ENCODE data around the gene RYR1. TPM values are rescaled to one million over a fixed set of nuclear protein-coding genes. Genes with fewer than 3 reads are reported as not detected.

Gene RYR1
- total RNA-seq, 1 donor from 2014 or later: 3.8 TPM

DNA sequence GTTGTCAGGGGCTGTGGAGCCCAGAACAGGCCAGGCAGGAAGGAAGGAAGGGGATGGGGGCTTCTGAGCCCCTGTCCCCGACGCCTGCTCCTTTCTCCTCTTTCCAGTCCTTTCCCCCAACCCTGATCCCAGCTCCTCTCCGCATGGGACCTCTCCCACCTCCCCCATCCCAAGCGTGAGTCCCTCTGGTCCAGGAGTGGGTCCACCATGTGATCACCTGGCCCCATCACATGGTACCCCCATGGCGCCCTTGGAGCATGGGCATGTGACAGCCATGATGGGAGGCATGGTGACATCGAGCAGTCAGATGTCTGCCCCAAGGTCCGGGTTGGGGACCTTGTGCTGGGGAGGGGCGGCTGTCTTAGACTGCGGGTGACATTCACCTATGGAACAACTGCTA, 9.2 kb downstream of the RYR1 start:
- no peaks in the 10 kb centered on the region for H3K36me3 Mint-ChIP-seq (ENCODE audit: low read depth)
- no peaks in the 10 kb centered on the region for H3K27me3 Mint-ChIP-seq (ENCODE audit: insufficient read depth)
- no peak overlapping the region for H3K27ac Mint-ChIP-seq
- DNase-seq (ENCODE audit: low spot score): no peak
- no peak overlapping the region for H3K4me3 Mint-ChIP-seq
- H3K4me1 Mint-ChIP-seq (ENCODE audit: low read depth): no peaks in the 10 kb centered on the region
- H3K9me3 Mint-ChIP-seq: no peaks in the 10 kb centered on the region
- intact Hi-C loops (cut with micrococcal nuclease): no loop called here

GRCh38 chr19:38443458-38443999, 10.0 kb downstream of the RYR1 start:
- Mint-ChIP-seq H3K36me3 (ENCODE audit: low read depth) (no peaks in the 10 kb centered on the region), H3K4me3 (no peak overlapping the region), H3K27me3 (ENCODE audit: insufficient read depth) (no peaks in the 10 kb centered on the region), H3K9me3 (no peaks in the 10 kb centered on the region), H3K27ac (no peak overlapping the region), H3K4me1 (ENCODE audit: low read depth) (no peaks in the 10 kb centered on the region)
- no peak for DNase-seq (ENCODE audit: low spot score)
- intact Hi-C loops (cut with micrococcal nuclease): no loop called here

DNA sequence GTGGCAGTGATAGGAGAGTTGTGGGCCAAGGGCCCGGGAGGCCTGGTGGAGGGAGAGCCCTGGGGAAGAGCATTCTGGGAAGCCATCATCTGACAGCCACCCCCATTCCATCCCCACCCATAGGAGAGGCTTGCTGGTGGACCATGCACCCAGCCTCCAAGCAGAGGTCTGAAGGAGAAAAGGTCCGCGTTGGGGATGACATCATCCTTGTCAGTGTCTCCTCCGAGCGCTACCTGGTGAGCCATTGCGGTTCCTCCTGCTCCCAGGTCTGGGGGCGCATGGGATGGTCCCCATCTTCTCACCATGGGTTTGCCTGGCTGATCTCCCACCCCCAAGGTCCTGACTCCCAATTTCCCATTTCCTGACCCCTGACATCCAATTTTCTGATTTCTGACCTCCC, 10.5 kb downstream of the RYR1 start:
- Mint-ChIP-seq H3K36me3 (ENCODE audit: low read depth) (no peaks in the 10 kb centered on the region), H3K27ac (no peak overlapping the region), H3K27me3 (ENCODE audit: insufficient read depth) (peaks cover 2% of the 10 kb centered on the region), H3K4me3 (no peak overlapping the region), H3K9me3 (no peaks in the 10 kb centered on the region), H3K4me1 (ENCODE audit: low read depth) (no peaks in the 10 kb centered on the region)
- intact Hi-C loops (cut with micrococcal nuclease): no loop called here
- DNase-seq (ENCODE audit: low spot score): no peak

- H3K9me3 Mint-ChIP-seq: no peaks in the 10 kb centered on the region
- intact Hi-C loops (cut with micrococcal nuclease): no loop called here
- H3K27me3 Mint-ChIP-seq (ENCODE audit: insufficient read depth): peaks cover 5% of the 10 kb centered on the region
- no peak overlapping the region for H3K4me3 Mint-ChIP-seq
- peak overlapping the region; percentile 6 for H3K27ac Mint-ChIP-seq
- H3K36me3 Mint-ChIP-seq (ENCODE audit: low read depth): no peaks in the 10 kb centered on the region
- DNase-seq (ENCODE audit: low spot score): no peak
- H3K4me1 Mint-ChIP-seq (ENCODE audit: low read depth): no peaks in the 10 kb centered on the region
Measured at GRCh38 chr19:38445362-38445761, 11.9 kb downstream of the RYR1 start.

DNA sequence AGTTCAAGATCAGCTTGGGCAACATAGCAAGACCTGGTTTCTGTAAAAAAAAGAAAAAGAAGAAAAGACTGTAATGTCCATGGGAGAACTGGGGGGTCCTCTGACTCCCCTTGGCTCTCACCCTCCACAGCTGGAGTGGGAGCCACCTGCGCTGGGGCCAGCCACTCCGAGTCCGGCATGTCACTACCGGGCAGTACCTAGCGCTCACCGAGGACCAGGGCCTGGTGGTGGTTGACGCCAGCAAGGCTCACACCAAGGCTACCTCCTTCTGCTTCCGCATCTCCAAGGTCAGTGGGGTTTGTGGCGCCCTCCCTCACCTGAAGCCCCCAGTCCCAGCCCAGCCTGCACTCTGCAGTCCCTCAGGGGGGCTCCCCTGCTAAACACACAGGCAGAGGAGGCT, 14.7 kb downstream of the RYR1 start:
- Mint-ChIP-seq H3K4me1 (ENCODE audit: low read depth) (no peaks in the 10 kb centered on the region), H3K9me3 (no peaks in the 10 kb centered on the region), H3K4me3 (no peak overlapping the region), H3K36me3 (ENCODE audit: low read depth) (no peaks in the 10 kb centered on the region), H3K27me3 (ENCODE audit: insufficient read depth) (peaks cover 5% of the 10 kb centered on the region), H3K27ac (no peak overlapping the region)
- DNase-seq (ENCODE audit: low spot score): no peak
- intact Hi-C loops (cut with micrococcal nuclease): no loop called here

- H3K36me3 Mint-ChIP-seq (ENCODE audit: low read depth): no peaks in the 10 kb centered on the region
- no peaks in the 10 kb centered on the region for H3K9me3 Mint-ChIP-seq
- intact Hi-C loops (cut with micrococcal nuclease): no loop called here
- no peak for DNase-seq (ENCODE audit: low spot score)
- H3K4me1 Mint-ChIP-seq (ENCODE audit: low read depth): no peaks in the 10 kb centered on the region
- no peak overlapping the region for H3K4me3 Mint-ChIP-seq
- peaks cover 5% of the 10 kb centered on the region for H3K27me3 Mint-ChIP-seq (ENCODE audit: insufficient read depth)
- no peak overlapping the region for H3K27ac Mint-ChIP-seq
Measured at GRCh38 chr19:38449518-38449917, 16.0 kb downstream of the RYR1 start.

DNA sequence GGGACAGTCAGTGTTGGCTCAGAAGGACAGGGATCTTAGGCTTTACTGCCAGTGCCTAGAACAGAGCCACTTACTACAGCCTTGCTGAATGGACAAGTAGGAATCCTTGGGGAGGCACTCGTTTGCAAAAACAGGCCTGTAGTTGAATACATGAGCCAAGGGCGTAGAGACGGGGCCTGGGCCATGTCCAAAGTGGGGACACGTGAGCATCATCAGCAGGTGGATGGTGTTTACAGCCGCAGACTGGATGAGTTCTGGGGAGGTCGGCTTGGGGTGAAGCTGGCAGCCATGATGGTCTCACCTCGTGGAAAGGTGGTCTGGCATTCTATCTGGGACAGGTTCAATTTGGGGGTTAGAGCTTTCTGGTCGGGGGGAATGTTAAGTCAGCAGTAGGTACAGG, 17.5 kb downstream of the RYR1 start:
- no peak for DNase-seq (ENCODE audit: low spot score)
- no peaks in the 10 kb centered on the region for H3K9me3 Mint-ChIP-seq
- H3K27me3 Mint-ChIP-seq (ENCODE audit: insufficient read depth): peaks cover 5% of the 10 kb centered on the region
- H3K4me1 Mint-ChIP-seq (ENCODE audit: low read depth): no peaks in the 10 kb centered on the region
- intact Hi-C loops (cut with micrococcal nuclease): no loop called here
- no peak overlapping the region for H3K4me3 Mint-ChIP-seq
- no peaks in the 10 kb centered on the region for H3K36me3 Mint-ChIP-seq (ENCODE audit: low read depth)
- no peak overlapping the region for H3K27ac Mint-ChIP-seq

GRCh38 chr19:38451629-38452028, 18.1 kb downstream of the RYR1 start:
- Mint-ChIP-seq H3K27ac (no peak overlapping the region), H3K27me3 (ENCODE audit: insufficient read depth) (peaks cover 5% of the 10 kb centered on the region), H3K4me3 (no peak overlapping the region), H3K4me1 (ENCODE audit: low read depth) (no peaks in the 10 kb centered on the region), H3K9me3 (no peaks in the 10 kb centered on the region), H3K36me3 (ENCODE audit: low read depth) (no peaks in the 10 kb centered on the region)
- DNase-seq (ENCODE audit: low spot score): no peak
- intact Hi-C loops (cut with micrococcal nuclease): no loop called here

DNA sequence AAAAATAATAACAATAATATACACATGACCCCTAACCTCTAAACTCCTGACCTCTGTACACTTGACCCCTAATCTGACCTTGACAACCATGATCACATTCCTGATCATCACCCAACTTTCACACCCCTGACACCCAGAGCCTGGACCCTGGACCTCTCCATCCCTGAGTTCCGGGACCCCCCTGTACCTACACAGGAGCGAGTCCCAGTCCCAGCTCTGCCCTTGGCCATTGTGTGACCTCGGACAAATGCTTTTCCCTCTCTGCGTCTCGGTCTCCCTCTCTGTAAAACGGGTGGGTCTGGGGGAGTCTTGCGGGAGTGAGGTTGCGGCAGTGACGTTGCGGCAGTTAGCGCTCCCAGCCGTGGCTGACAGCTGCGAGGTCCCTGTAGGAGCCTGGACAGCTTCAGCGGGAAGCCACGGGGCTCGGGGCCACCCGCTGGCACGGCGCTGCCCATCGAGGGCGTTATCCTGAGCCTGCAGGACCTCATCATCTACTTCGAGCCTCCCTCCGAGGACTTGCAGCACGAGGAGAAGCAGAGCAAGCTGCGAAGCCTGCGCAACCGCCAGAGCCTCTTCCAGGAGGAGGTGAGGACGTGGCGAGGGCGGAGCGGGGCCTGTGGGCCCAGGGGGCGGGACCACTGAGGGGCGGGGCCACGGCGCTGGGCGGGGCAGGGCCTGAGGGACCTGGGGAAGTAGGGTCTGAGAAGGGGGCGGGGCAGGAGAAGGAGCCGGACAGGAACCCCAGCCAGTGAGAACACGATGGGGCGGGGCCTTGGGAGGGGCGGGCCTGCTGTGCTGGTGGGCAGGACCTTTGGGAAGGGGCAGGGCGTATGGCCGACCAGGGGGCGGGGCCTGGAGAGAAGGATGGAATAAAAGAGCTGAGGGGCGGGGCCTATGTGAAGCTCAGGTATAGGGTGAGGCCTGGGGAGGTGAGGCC, 19.2 kb downstream of the RYR1 start:
- Mint-ChIP-seq H3K4me1 (ENCODE audit: low read depth) (no peaks in the 10 kb centered on the region), H3K4me3 (no peak overlapping the region), H3K9me3 (no peaks in the 10 kb centered on the region), H3K36me3 (ENCODE audit: low read depth) (no peaks in the 10 kb centered on the region), H3K27me3 (ENCODE audit: insufficient read depth) (peaks cover 5% of the 10 kb centered on the region), H3K27ac (no peak overlapping the region)
- no peak for DNase-seq (ENCODE audit: low spot score)
- intact Hi-C loops (cut with micrococcal nuclease): no loop called here

GRCh38 chr19:38453596-38453995, 20.1 kb downstream of the RYR1 start:
- DNase-seq (ENCODE audit: low spot score): no peak
- no peaks in the 10 kb centered on the region for H3K4me1 Mint-ChIP-seq (ENCODE audit: low read depth)
- H3K27me3 Mint-ChIP-seq (ENCODE audit: insufficient read depth): peaks cover 5% of the 10 kb centered on the region
- H3K4me3 Mint-ChIP-seq: no peak overlapping the region
- no peak overlapping the region for H3K27ac Mint-ChIP-seq
- intact Hi-C loops (cut with micrococcal nuclease): no loop called here
- H3K9me3 Mint-ChIP-seq: no peaks in the 10 kb centered on the region
- no peaks in the 10 kb centered on the region for H3K36me3 Mint-ChIP-seq (ENCODE audit: low read depth)

DNA sequence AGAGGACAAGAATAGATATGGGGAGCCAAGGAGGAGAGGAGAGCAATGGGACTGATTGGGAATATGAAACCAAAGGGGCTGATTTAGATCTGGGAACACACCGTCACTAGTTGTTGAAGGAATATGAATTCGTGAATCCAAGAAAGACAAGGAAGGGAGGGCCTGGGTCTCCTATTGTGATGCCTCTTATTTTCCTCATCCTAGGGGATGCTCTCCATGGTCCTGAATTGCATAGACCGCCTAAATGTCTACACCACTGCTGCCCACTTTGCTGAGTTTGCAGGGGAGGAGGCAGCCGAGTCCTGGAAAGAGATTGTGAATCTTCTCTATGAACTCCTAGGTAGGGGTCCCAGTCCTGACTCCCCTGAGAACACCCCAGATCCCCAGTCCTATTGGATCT, 21.5 kb downstream of the RYR1 start:
- intact Hi-C loops (cut with micrococcal nuclease): no loop called here
- Mint-ChIP-seq H3K9me3 (no peaks in the 10 kb centered on the region), H3K27ac (no peak overlapping the region), H3K4me3 (no peak overlapping the region), H3K4me1 (ENCODE audit: low read depth) (no peaks in the 10 kb centered on the region), H3K36me3 (ENCODE audit: low read depth) (no peaks in the 10 kb centered on the region), H3K27me3 (ENCODE audit: insufficient read depth) (peaks cover 4% of the 10 kb centered on the region)
- DNase-seq (ENCODE audit: low spot score): no peak

DNA sequence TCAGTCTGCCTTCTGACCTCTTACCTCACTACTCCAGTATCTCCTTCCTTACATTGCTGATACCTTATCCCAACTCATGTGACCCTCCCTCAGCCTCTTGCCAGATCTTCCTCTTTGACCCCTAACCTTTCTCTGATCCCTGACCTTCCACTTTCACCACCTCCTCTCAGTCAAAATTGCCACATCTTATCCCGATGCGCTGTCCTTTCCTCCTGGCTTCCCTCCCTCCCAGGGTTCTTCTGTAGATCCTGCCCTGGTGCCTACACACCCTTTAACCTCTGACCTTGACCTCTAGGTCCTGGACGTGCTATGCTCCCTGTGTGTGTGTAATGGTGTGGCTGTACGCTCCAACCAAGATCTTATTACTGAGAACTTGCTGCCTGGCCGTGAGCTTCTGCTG, 23.7 kb downstream of the RYR1 start:
- H3K27me3 Mint-ChIP-seq (ENCODE audit: insufficient read depth): peaks cover 2% of the 10 kb centered on the region
- no peak for DNase-seq (ENCODE audit: low spot score)
- H3K9me3 Mint-ChIP-seq: no peaks in the 10 kb centered on the region
- H3K4me1 Mint-ChIP-seq (ENCODE audit: low read depth): no peaks in the 10 kb centered on the region
- no peak overlapping the region for H3K4me3 Mint-ChIP-seq
- H3K36me3 Mint-ChIP-seq (ENCODE audit: low read depth): no peaks in the 10 kb centered on the region
- intact Hi-C loops (cut with micrococcal nuclease): no loop called here
- no peak overlapping the region for H3K27ac Mint-ChIP-seq

- Mint-ChIP-seq H3K9me3 (no peaks in the 10 kb centered on the region), H3K27ac (no peak overlapping the region), H3K27me3 (ENCODE audit: insufficient read depth) (peaks cover 2% of the 10 kb centered on the region), H3K36me3 (ENCODE audit: low read depth) (no peaks in the 10 kb centered on the region), H3K4me1 (ENCODE audit: low read depth) (no peaks in the 10 kb centered on the region), H3K4me3 (no peak overlapping the region)
- DNase-seq (ENCODE audit: low spot score): no peak
- intact Hi-C loops (cut with micrococcal nuclease): no loop called here
Measured at GRCh38 chr19:38457690-38458405, 24.4 kb downstream of the RYR1 start.
